NCI-H2107 treated with DMSO at 0.1 percent for 48 hours (cell line): Measurements from ENCODE around the gene SPZ1.
"Not testable (repeated sequence)": the region's sequence is repeated elsewhere in the genome, so short reads cannot be mapped to it uniquely, and the experiment has no call there.

Source experiments
- DNase-seq: peaks from one replicate; lab custom pipeline; 2025; ENCODE audit not compliant: unreplicated experiment; lab: John Stamatoyannopoulos, UW

The SPZ1 gene

GRCh38 chr5:80319702-80320101 is at the start of gene SPZ1:
SPZ1 (plus strand) TSS chr5:80320002; CDS start chr5:80320216, 214 bp downstream.
- no peak for DNase-seq

- not testable (repeated sequence) for DNase-seq
Measured at GRCh38 chr5:80270543-80270942, 49.3 kb upstream of the SPZ1 start.

- DNase-seq: peak; percentile 5
Measured at GRCh38 chr5:80275347-80275746, 44.5 kb upstream of the SPZ1 start.

- no peak for DNase-seq
Measured at GRCh38 chr5:80276186-80276585, 43.6 kb upstream of the SPZ1 start.

- no peak for DNase-seq
Measured at GRCh38 chr5:80277191-80277590, 42.6 kb upstream of the SPZ1 start.

GRCh38 chr5:80282054-80282453 is 37.7 kb upstream of the SPZ1 start:
- DNase-seq: no peak

GRCh38 chr5:80283360-80283759 is 36.4 kb upstream of the SPZ1 start:
- DNase-seq: no peak

- DNase-seq: no peak
Measured at GRCh38 chr5:80284720-80285119, 35.1 kb upstream of the SPZ1 start.

- DNase-seq: no peak
Measured at GRCh38 chr5:80288177-80288576, 31.6 kb upstream of the SPZ1 start.

- DNase-seq: no peak
Measured at GRCh38 chr5:80289320-80289719, 30.5 kb upstream of the SPZ1 start.

GRCh38 chr5:80291761-80292160 is 28.0 kb upstream of the SPZ1 start:
- DNase-seq: no peak

- DNase-seq: no peak
Measured at GRCh38 chr5:80296121-80296520, 23.7 kb upstream of the SPZ1 start.

- DNase-seq: no peak
Measured at GRCh38 chr5:80299601-80300000, 20.2 kb upstream of the SPZ1 start.

- no peak for DNase-seq
Measured at GRCh38 chr5:80300125-80300524, 19.7 kb upstream of the SPZ1 start.

GRCh38 chr5:80300796-80301195 is 19.0 kb upstream of the SPZ1 start:
- DNase-seq: not testable (repeated sequence)

GRCh38 chr5:80301342-80301741 is 18.5 kb upstream of the SPZ1 start:
- not testable (repeated sequence) for DNase-seq

GRCh38 chr5:80302636-80303035 is 17.2 kb upstream of the SPZ1 start:
- no peak for DNase-seq

- DNase-seq: no peak
Measured at GRCh38 chr5:80308526-80308925, 11.3 kb upstream of the SPZ1 start.

GRCh38 chr5:80309871-80310665 is 9.7 kb upstream of the SPZ1 start:
- no peak for DNase-seq

- DNase-seq: no peak
Measured at GRCh38 chr5:80315244-80315643, 4.6 kb upstream of the SPZ1 start.

GRCh38 chr5:80318212-80318611 is 1.6 kb upstream of the SPZ1 start:
- DNase-seq: peak; percentile 8

- no peak for DNase-seq
Measured at GRCh38 chr5:80324912-80325311, 5.1 kb downstream of the SPZ1 start.

GRCh38 chr5:80326468-80326867 is 6.7 kb downstream of the SPZ1 start:
- DNase-seq: no peak
